ENCODE measurements around the gene GDPD2.

The GDPD2 gene

DNA sequence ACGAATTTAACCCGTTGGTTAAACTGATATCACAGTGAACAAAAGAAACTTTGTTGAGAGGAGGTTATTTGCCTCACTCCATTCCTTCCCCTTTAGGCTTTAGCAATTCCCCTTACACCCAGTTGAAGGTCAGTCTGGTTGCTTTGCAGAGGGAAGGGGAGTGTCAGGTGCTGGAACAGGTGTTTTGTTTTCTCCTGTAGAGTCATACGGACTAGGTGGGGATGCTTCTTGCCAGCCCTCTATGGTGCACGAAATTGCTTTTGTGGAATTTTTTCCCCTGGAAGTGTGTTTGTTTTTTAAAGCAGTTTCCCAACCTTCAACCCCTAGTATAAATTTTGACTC, 54.6 kb downstream of the GDPD2 start:
- no peak for DNase-seq

DNA sequence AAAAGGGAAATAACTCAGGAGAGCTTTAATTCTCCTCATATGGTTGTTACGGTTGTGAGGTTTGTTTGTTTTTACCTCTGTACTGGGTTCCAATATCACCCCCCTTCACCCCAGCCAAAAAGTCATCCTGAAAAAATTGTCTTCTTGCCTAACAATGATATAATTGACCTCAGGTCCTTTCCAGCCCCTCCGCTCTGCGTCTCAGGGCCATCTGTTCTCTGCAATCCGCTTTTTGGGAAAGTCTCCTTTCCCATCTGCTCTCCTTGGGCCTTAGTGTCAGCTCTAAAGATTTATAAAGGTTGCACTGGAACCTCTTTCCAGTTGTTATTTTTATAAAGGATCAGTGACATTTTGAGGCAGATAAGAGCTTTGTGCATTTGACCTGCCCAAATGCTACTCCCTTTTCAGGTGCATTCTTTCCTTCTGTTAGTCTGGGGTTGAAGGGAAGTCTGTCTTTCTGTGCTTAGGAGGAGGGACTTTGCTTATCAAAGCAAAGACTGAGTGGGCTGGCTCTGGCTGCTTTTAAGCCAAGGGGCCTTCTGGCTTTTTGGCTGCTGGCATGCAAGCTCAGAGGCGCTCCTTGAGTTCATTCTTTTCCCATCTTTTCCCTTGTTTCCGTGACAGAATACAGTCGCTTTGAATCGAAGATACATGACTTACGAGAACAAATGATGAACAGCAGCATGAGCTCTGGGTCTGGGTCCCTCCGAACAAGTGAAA, 55.6 kb downstream of the GDPD2 start:
- DNase-seq, result no peak

DNA sequence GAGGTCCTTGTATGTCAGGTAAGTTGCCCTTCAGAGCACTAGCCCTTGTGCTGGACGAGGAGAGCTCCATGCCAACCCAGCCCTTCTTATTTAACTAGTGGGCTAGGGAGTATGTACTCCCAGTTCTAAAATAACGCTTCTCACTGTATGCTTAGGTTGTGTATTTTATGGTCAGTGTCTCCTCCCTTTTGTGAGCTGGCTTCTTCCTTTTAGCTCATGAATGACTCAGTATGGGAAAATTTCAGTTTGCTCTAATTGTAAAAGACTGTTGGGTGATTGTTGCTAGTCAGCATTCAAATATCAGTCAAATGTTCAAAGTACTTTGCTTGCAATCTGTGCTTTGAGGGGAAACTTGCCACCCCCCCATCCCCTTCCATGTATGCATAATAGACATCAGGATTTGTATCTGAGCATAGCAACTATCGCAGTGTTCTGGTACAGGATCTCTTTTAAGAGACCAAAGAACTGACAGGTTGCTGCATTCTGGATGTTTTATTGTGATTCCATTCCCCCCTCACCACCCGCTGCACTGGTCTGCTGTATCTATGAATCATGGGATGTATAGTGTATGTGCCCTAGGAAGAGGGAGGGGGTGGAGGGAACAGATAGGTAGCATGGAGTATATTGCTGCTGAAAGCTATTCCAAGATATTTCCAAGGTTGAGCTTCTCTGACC, 56.3 kb downstream of the GDPD2 start:
- DNase-seq, result no peak

DNA sequence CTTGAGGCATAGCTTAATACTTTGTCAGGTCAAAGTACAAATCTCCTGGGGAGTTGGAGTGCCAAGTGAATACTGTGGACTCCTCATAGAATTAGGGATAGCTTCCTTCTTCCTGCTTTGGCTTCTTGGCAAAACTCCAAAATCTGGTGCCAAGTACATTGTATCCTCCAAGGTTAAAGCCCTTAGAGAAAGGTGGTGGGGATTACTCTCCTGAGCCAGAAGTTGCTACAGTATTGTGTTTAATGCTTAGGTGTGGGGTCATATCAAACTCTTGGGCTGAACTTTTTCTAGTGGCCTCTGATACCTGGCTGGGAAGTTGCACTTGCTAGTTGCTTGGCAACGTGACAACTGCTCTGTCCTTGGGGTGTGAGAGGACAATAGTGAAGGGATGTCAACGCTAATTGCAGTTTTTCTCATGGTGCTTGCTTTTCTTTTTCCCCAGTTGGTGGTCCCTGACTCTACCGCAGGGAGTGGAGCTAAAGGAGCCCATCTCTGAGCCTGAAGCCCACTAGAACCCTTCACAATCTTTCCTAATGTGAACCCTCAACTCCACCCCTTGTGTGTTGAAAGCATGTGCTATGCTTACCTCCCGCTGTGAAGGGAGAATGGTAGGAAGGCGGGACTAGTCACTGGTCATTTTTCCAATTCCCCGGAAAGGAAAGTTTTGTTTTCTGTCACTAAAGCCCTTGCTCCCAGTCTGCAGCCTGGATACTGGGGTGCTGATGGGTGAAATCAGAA, 57.0 kb downstream of the GDPD2 start:
- no peak for DNase-seq

DNA sequence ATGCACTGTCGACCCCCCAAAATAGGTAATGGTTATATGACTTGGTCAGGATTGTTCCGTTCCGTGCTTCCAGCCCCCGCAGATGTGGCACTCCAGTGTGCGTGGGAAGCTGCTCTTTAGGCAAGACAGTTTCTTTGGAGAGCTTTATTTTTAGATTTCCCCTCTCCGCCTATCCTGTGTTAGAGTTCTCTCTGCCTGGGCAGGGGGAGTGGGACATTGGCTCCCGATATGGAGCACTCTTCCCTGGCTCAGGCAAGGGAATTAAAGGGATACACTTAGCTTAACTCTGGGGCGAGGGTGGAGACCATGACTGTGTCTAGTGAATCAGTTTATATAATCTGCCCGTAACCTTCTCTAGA, 57.5 kb downstream of the GDPD2 start:
- no peak for DNase-seq

DNA sequence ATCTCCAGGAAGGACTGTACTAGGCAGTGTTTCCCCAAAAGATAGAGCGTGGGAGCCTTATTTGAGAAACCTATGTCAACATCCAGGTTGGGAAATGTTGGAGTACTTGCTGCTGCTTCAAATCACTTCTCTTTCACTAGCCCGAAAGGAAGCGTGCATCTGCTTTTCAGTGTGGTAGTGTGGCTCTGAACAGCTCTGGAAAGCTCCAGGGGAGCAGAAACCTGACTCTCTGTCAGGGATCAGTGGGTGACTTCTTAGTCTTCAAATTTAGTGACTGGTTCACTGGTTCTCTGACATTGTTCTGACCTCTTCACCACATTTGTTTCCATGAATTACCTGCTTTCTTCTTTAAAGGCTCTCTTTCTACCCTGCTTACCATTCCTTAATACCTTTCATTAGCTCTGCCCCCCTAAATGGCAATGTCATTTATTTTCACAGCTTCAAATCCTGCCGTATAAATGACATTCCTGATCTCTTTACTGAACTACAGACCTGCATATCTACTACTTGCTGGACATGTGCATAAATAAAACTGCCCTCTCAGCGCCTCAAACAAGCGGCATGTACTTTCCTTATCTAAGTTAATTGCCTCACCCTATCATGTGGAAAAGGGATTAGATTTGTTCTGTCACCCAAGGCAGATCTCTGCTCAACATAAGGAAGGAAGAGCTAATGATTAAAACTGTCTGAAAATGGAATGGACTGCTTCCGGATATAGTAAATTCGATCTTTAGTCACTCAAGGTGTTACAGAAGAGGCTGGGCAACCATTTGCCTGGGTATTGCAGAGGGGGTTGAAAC, 58.6 kb downstream of the GDPD2 start:
- DNase-seq, result no peak

DNA sequence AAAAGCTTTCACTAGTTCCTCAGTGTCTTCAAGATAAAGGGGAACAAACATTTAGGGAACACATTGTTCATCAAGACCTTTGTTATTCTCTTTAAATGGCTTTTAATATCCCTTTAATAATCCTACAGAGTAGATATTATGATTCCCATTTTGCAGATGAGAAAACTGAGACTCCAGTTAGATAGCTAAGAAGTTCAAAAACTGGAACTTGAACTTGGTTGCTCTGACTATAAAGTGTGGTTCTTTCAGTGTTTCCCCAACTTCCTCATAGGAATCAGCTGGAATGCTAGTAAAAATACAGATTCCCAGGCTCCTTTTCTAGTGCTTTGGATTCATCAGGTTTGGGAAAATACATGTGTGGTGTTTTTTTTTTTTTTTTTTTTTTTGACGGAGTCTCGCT, 59.2 kb downstream of the GDPD2 start:
- no peak for DNase-seq

Data from stimulated activated CD4-positive, alpha-beta T cell treated with anti-CD3 and anti-CD28 coated beads, Interleukin-2, amount 100 ng/mL, for 48 hours (primary cell).